Measurements from ENCODE around the gene SS18L1. TPM values are rescaled to one million over a fixed set of nuclear protein-coding genes. Genes with fewer than 3 reads are reported as not detected.
A peak's percentile ranks its signal among the peaks of the same experiment; 100 is the strongest.

SS18L1 gene
- total RNA-seq, 1 donor from 2014 or later = 8.0 TPM

GRCh38 chr20:62148908-62149314, 5.3 kb downstream of the SS18L1 start:
- DNase-seq (ENCODE audit: low spot score) = no peak
- intact Hi-C loops (cut with DNase I) = no loop called here

- no peak for DNase-seq (ENCODE audit: low spot score)
- intact Hi-C loops (cut with DNase I) = no loop called here
Observed at GRCh38 chr20:62149532-62150309, 6.2 kb downstream of the SS18L1 start.

GRCh38 chr20:62150310-62150575, 6.7 kb downstream of the SS18L1 start:
- DNase-seq (ENCODE audit: low spot score) = no peak
- intact Hi-C loops (cut with DNase I) = no loop called here

- DNase-seq (ENCODE audit: low spot score) = no peak
- intact Hi-C loops (cut with DNase I) = no loop called here
Observed at GRCh38 chr20:62151225-62151624, 7.7 kb downstream of the SS18L1 start.

GRCh38 chr20:62151835-62152364, 8.3 kb downstream of the SS18L1 start:
- intact Hi-C loops (cut with DNase I) = no loop called here
- no peak for DNase-seq (ENCODE audit: low spot score)

GRCh38 chr20:62155428-62156253, 12.1 kb downstream of the SS18L1 start:
- DNase-seq (ENCODE audit: low spot score) = no peak
- intact Hi-C loops (cut with DNase I) = loop anchor here (5.0 kb wide), 1 partner anchor 143 kb away; no protein-coding TSS in a partner anchor

- no peak for DNase-seq (ENCODE audit: low spot score)
- intact Hi-C loops (cut with DNase I) = loop anchor here (5.0 kb wide), 1 partner anchor 144 kb away; no protein-coding TSS in a partner anchor
Observed at GRCh38 chr20:62156254-62156556, 12.6 kb downstream of the SS18L1 start.

- DNase-seq (ENCODE audit: low spot score) = peak; percentile 88
- intact Hi-C loops (cut with DNase I) = loop anchor here (5.0 kb wide), 1 partner anchor 144 kb away; no protein-coding TSS in a partner anchor
Observed at GRCh38 chr20:62156592-62157386, 13.2 kb downstream of the SS18L1 start.

GRCh38 chr20:62157387-62158087, 14.0 kb downstream of the SS18L1 start:
- intact Hi-C loops (cut with DNase I) = loop anchor here (5.0 kb wide), 1 partner anchor 145 kb away; no protein-coding TSS in a partner anchor
- no peak for DNase-seq (ENCODE audit: low spot score)

GRCh38 chr20:62158088-62158400, 14.5 kb downstream of the SS18L1 start:
- intact Hi-C loops (cut with DNase I) = loop anchor here (5.0 kb wide), 1 partner anchor 146 kb away; no protein-coding TSS in a partner anchor

GRCh38 chr20:62158541-62158940, 15.0 kb downstream of the SS18L1 start:
- intact Hi-C loops (cut with DNase I) = loop anchor here (5.0 kb wide), 1 partner anchor 146 kb away; no protein-coding TSS in a partner anchor
- DNase-seq (ENCODE audit: low spot score) = no peak

More at GRCh38 chr20:62158088-62158400, 14.5 kb downstream of the SS18L1 start:
- DNase-seq (ENCODE audit: low spot score) = no peak

- no peak for DNase-seq (ENCODE audit: low spot score)
- intact Hi-C loops (cut with DNase I) = loop anchor here (5.0 kb wide), 1 partner anchor 147 kb away; no protein-coding TSS in a partner anchor
Observed at GRCh38 chr20:62159052-62159451, 15.5 kb downstream of the SS18L1 start.

- intact Hi-C loops (cut with DNase I) = loop anchor here (5.0 kb wide), 1 partner anchor 148 kb away; no protein-coding TSS in a partner anchor
- DNase-seq (ENCODE audit: low spot score) = no peak
Observed at GRCh38 chr20:62159839-62160238, 16.3 kb downstream of the SS18L1 start.

- intact Hi-C loops (cut with DNase I) = no loop called here
- no peak for DNase-seq (ENCODE audit: low spot score)
Observed at GRCh38 chr20:62160253-62160652, 16.7 kb downstream of the SS18L1 start.

- intact Hi-C loops (cut with DNase I) = no loop called here
- no peak for DNase-seq (ENCODE audit: low spot score)
Observed at GRCh38 chr20:62160876-62161275, 17.3 kb downstream of the SS18L1 start.

- no peak for DNase-seq (ENCODE audit: low spot score)
- intact Hi-C loops (cut with DNase I) = no loop called here
Observed at GRCh38 chr20:62161347-62161746, 17.8 kb downstream of the SS18L1 start.

GRCh38 chr20:62162765-62163484, 19.4 kb downstream of the SS18L1 start:
- intact Hi-C loops (cut with DNase I) = no loop called here
- no peak for DNase-seq (ENCODE audit: low spot score)

- intact Hi-C loops (cut with DNase I) = no loop called here
- DNase-seq (ENCODE audit: low spot score) = no peak
Observed at GRCh38 chr20:62163485-62163865, 19.9 kb downstream of the SS18L1 start.

Data from cardiac septum (tissue), 1 donor.